Stimulated activated CD4-positive, alpha-beta T cell treated with anti-CD3 and anti-CD28 coated beads, Interleukin-12 subunit alpha, Interleukin-12 subunit beta, amount 100 ng/mL, for 48 hours (primary cell): Measurements from ENCODE around the gene SURF1.
"Not testable (repeated sequence)": the region's sequence is repeated elsewhere in the genome, so short reads cannot be mapped to it uniquely, and the experiment has no call there.

ENCODE experiments used
- DNase-seq, 3 donors: peaks; one replicate each; pipeline ENCODE4 v3.0.0-alpha.2; 2020; ENCODE audit warnings: low read depth in 2 of 3, low spot score in 1 of 3

The SURF1 gene

GRCh38 chr9:133356391-133357091 lies at the start of gene SURF1, which contains the start of gene SURF2:
Gene SURF1 (minus strand): TSS chr9:133356487. CDS start chr9:133356453, 34 bp downstream.
Gene SURF2 (plus strand): TSS chr9:133356550. CDS start chr9:133356593, 43 bp downstream.
- DNase-seq, result peak; percentile 76 to 89 (median 84)

- DNase-seq, result no peak
Measured at GRCh38 chr9:133405508-133406438, 49.5 kb upstream of the SURF1 start.

- no peak for DNase-seq
Measured at GRCh38 chr9:133404454-133405002, 48.2 kb upstream of the SURF1 start.

- DNase-seq, result peak; percentile 38 to 49 (median 42)
Measured at GRCh38 chr9:133403766-133404453, 47.6 kb upstream of the SURF1 start.

GRCh38 chr9:133402689-133403088 lies 46.4 kb upstream of the SURF1 start:
- no peak for DNase-seq

- DNase-seq, result no peak
Measured at GRCh38 chr9:133401588-133401987, 45.3 kb upstream of the SURF1 start.

GRCh38 chr9:133400292-133400691 lies 44.0 kb upstream of the SURF1 start:
- no peak for DNase-seq

GRCh38 chr9:133397895-133398294 lies 41.6 kb upstream of the SURF1 start:
- no peak for DNase-seq

GRCh38 chr9:133397370-133397769 lies 41.1 kb upstream of the SURF1 start:
- DNase-seq, result no peak

- DNase-seq, result no peak
Measured at GRCh38 chr9:133396952-133397351, 40.7 kb upstream of the SURF1 start.

GRCh38 chr9:133394687-133395271 lies 38.5 kb upstream of the SURF1 start:
- DNase-seq, result no peak

- no peak for DNase-seq
Measured at GRCh38 chr9:133393399-133393798, 37.1 kb upstream of the SURF1 start.

- DNase-seq, result not testable (repeated sequence)
Measured at GRCh38 chr9:133392308-133392707, 36.0 kb upstream of the SURF1 start.

- DNase-seq, result not testable (repeated sequence)
Measured at GRCh38 chr9:133391449-133391848, 35.2 kb upstream of the SURF1 start.

- no peak for DNase-seq
Measured at GRCh38 chr9:133390713-133391112, 34.4 kb upstream of the SURF1 start.

- DNase-seq, result no peak
Measured at GRCh38 chr9:133389562-133389961, 33.3 kb upstream of the SURF1 start.

GRCh38 chr9:133389025-133389557 lies 32.8 kb upstream of the SURF1 start:
- no peak for DNase-seq

- DNase-seq, result no peak
Measured at GRCh38 chr9:133387680-133388079, 31.4 kb upstream of the SURF1 start.

- no peak for DNase-seq
Measured at GRCh38 chr9:133386338-133386737, 30.1 kb upstream of the SURF1 start.

- no peak for DNase-seq
Measured at GRCh38 chr9:133385452-133385851, 29.2 kb upstream of the SURF1 start.
